GM19035 (cell line): ENCODE data around the gene NUFIP2.
A peak's percentile ranks its signal among the peaks of the same experiment; 100 is the strongest.
"Not testable (repeated sequence)": the region's sequence is repeated elsewhere in the genome, so short reads cannot be mapped to it uniquely, and the experiment has no call there.

ENCODE experiments used
- ATAC-seq: cut with Tn5 transposase; IDR thresholded peaks from one replicate; pipeline ENCODE4 v1.9.1; 2021; ENCODE audit not compliant: unreplicated experiment

The NUFIP2 gene

GRCh38 chr17:29293890-29294579, at the start of gene NUFIP2:
TSS of gene NUFIP2 (minus strand) at chr17:29294148. CDS start at chr17:29294059, 89 bp downstream.
- peak; percentile 80 for ATAC-seq

GRCh38 chr17:29342158-29342765, 48.3 kb upstream of the NUFIP2 start:
- ATAC-seq: no peak

- no peak for ATAC-seq
These were observed 47.8 kb upstream of the NUFIP2 start for GRCh38 chr17:29341726-29342125.

- not testable (repeated sequence) for ATAC-seq
These were observed 45.1 kb upstream of the NUFIP2 start for GRCh38 chr17:29339016-29339415.

- no peak for ATAC-seq
These were observed 37.7 kb upstream of the NUFIP2 start for GRCh38 chr17:29331708-29332085.

GRCh38 chr17:29331075-29331707, 37.2 kb upstream of the NUFIP2 start:
- no peak for ATAC-seq

- no peak for ATAC-seq
These were observed 33.5 kb upstream of the NUFIP2 start for GRCh38 chr17:29327412-29327811.

- no peak for ATAC-seq
These were observed 32.3 kb upstream of the NUFIP2 start for GRCh38 chr17:29326023-29326813.

- ATAC-seq: no peak
These were observed 28.4 kb upstream of the NUFIP2 start for GRCh38 chr17:29322363-29322762.

- ATAC-seq: no peak
These were observed 9.4 kb upstream of the NUFIP2 start for GRCh38 chr17:29303386-29303785.

- no peak for ATAC-seq
These were observed 5.1 kb upstream of the NUFIP2 start for GRCh38 chr17:29299031-29299430.

GRCh38 chr17:29295420-29295819, 1.5 kb upstream of the NUFIP2 start:
- ATAC-seq: no peak

- no peak for ATAC-seq
These were observed 592 bp upstream of the NUFIP2 start for GRCh38 chr17:29294580-29294900.

GRCh38 chr17:29292992-29293889, 707 bp downstream of the NUFIP2 start:
- ATAC-seq: no peak

- ATAC-seq: no peak
These were observed 1.6 kb downstream of the NUFIP2 start for GRCh38 chr17:29292071-29292991.

GRCh38 chr17:29291163-29291752, 2.7 kb downstream of the NUFIP2 start:
- ATAC-seq: no peak

GRCh38 chr17:29289852-29290251, 4.1 kb downstream of the NUFIP2 start:
- ATAC-seq: no peak

GRCh38 chr17:29283961-29284360, 10.0 kb downstream of the NUFIP2 start:
- ATAC-seq: no peak

- ATAC-seq: no peak
These were observed 10.5 kb downstream of the NUFIP2 start for GRCh38 chr17:29283496-29283895.
